Activated CD8-positive, alpha-beta T cell treated with anti-CD3 and anti-CD28 coated beads, Interleukin-2, amount 10 ng/mL, durations not matched to agents 7 days and 5 days (primary cell): ENCODE results near the gene SNAP91. TPM values are rescaled to one million over a fixed set of nuclear protein-coding genes. Genes with fewer than 3 reads are reported as not detected.

Experiments used
- ATAC-seq: fragments of 150-1000 bp; cut with Tn5 transposase; one replicate; pipeline ENCODE4 v1.10.0; 2021; ENCODE audit warnings: moderate library complexity
- CTCF ChIA-PET: fragments of 350-600 bp; sonication (Branson Sonifier 250); formaldehyde crosslinking; loops from one replicate; lab custom pipeline; 2021; ENCODE audit warnings: antibody characterized with exemption; lab: Charles Lee
- POLR2A ChIA-PET: fragments of 350-600 bp; sonication (Branson Sonifier 250); formaldehyde crosslinking; loops from one replicate; lab custom pipeline; 2021; ENCODE audit warnings: antibody characterized with exemption; lab: Charles Lee
- DNase-seq: peaks from one replicate; pipeline ENCODE4 v3.0.0-alpha.2; 2020
- H3K27ac Mint-ChIP-seq: one replicate; pipeline ENCODE4 v1.8.0; 2021; ENCODE audit warnings: mild to moderate bottlenecking, mixed read lengths
- H3K27me3 Mint-ChIP-seq: one replicate; pipeline ENCODE4 v1.8.0; 2021; ENCODE audit warnings: low read depth, mixed read lengths
- H3K36me3 Mint-ChIP-seq: one replicate; pipeline ENCODE4 v1.8.0; 2021; ENCODE audit warnings: low read depth, mixed read lengths
- H3K4me1 Mint-ChIP-seq: one replicate; pipeline ENCODE4 v1.8.0; 2021; ENCODE audit warnings: low read depth, mixed read lengths
- H3K4me3 Mint-ChIP-seq: one replicate; pipeline ENCODE4 v1.8.0; 2021; ENCODE audit warnings: mild to moderate bottlenecking, mixed read lengths
- H3K9me3 Mint-ChIP-seq: one replicate; pipeline ENCODE4 v1.8.0; 2022; ENCODE audit warnings: mixed read lengths; ENCODE audit not compliant: insufficient read depth
- total RNA-seq, 2 experiments: library from RNA; stranded (reverse); gene quantifications; one replicate each; pipeline ENCODE4 v1.2.3, GENCODE V29; 2021

SNAP91 gene
- total RNA-seq, 2 experiments from 2014 or later, result not detected

GRCh38 chr6:83536034-83536646 is 172.8 kb downstream of the SNAP91 start:
- H3K9me3 Mint-ChIP-seq, result no peaks in the 10 kb centered on the region
- H3K4me3 Mint-ChIP-seq, result no peak overlapping the region
- DNase-seq, result peak; percentile 63

GRCh38 chr6:83518816-83519480 is 190.0 kb downstream of the SNAP91 start:
- Mint-ChIP-seq H3K4me3 (no peak overlapping the region), H3K9me3 (no peaks in the 10 kb centered on the region), H3K27ac (no peak overlapping the region), H3K4me1 (no peaks in the 10 kb centered on the region), H3K27me3 (no peaks in the 10 kb centered on the region), H3K36me3 (no peaks in the 10 kb centered on the region)
- POLR2A ChIA-PET, result no interaction called here
- ATAC-seq, result no peak
- CTCF ChIA-PET, result no interaction called here
- no peak for DNase-seq

More at GRCh38 chr6:83536034-83536646, 172.8 kb downstream of the SNAP91 start:
- POLR2A ChIA-PET, result no interaction called here
- CTCF ChIA-PET, result interaction anchor here (0.6 to 1.3 kb wide), 18 partner anchors 9 to 471 kb away, joined by 3 to 14 read pairs (median 4); partner anchors contain the start of genes DOP1A and PRSS35
- H3K36me3 Mint-ChIP-seq, result no peaks in the 10 kb centered on the region
- no peak overlapping the region for H3K27ac Mint-ChIP-seq
- H3K27me3 Mint-ChIP-seq, result no peaks in the 10 kb centered on the region
- no peaks in the 10 kb centered on the region for H3K4me1 Mint-ChIP-seq
- no peak for ATAC-seq

- Mint-ChIP-seq H3K27ac (no peak overlapping the region), H3K36me3 (no peaks in the 10 kb centered on the region), H3K27me3 (peaks cover 11% of the 10 kb centered on the region), H3K4me1 (no peaks in the 10 kb centered on the region), H3K9me3 (no peaks in the 10 kb centered on the region), H3K4me3 (no peak overlapping the region)
- ChIA-PET CTCF (no interaction called here), POLR2A (no interaction called here)
- ATAC-seq (no peak), DNase-seq (no peak)
Observed at GRCh38 chr6:83517500-83517899, 191.4 kb downstream of the SNAP91 start.

GRCh38 chr6:83514866-83515466 is 193.9 kb downstream of the SNAP91 start:
- CTCF ChIA-PET, result interaction anchor here (0.8 to 6.0 kb wide), 10 partner anchors 10 to 449 kb away, joined by 3 to 60 read pairs (median 5); partner anchors contain the start of genes DOP1A and UBE3D
- POLR2A ChIA-PET, result no interaction called here
- Mint-ChIP-seq H3K27ac (no peak overlapping the region), H3K4me1 (peaks cover 6% of the 10 kb centered on the region), H3K4me3 (no peak overlapping the region), H3K9me3 (no peaks in the 10 kb centered on the region), H3K36me3 (no peaks in the 10 kb centered on the region), H3K27me3 (peaks cover 27% of the 10 kb centered on the region)
- ATAC-seq, result no peak
- DNase-seq, result peak; percentile 46

- ATAC-seq (no peak), DNase-seq (no peak)
- ChIA-PET POLR2A (no interaction called here), CTCF (interaction anchor here (0.8 to 6.0 kb wide), 12 partner anchors 10 to 448 kb away, joined by 3 to 60 read pairs (median 4); partner anchors contain the start of genes DOP1A and UBE3D)
- Mint-ChIP-seq H3K36me3 (no peaks in the 10 kb centered on the region), H3K9me3 (no peaks in the 10 kb centered on the region), H3K4me1 (peaks cover 6% of the 10 kb centered on the region), H3K27me3 (peaks cover 27% of the 10 kb centered on the region), H3K4me3 (no peak overlapping the region), H3K27ac (no peak overlapping the region)
Observed at GRCh38 chr6:83514466-83514865, 194.4 kb downstream of the SNAP91 start.

- ATAC-seq (peak; percentile 44), DNase-seq (peak; percentile 20)
- ChIA-PET POLR2A (no interaction called here), CTCF (interaction anchor here (1.2 to 6.0 kb wide), 6 partner anchors 7 to 446 kb away, joined by 3 to 60 read pairs (median 24); partner anchors contain the start of genes DOP1A and UBE3D)
- peaks cover 27% of the 10 kb centered on the region for H3K27me3 Mint-ChIP-seq
- H3K4me1 Mint-ChIP-seq, result peaks cover 6% of the 10 kb centered on the region
- H3K4me3 Mint-ChIP-seq, result peak within 1 kb of the TSS; percentile 6
- no peaks in the 10 kb centered on the region for H3K9me3 Mint-ChIP-seq
- H3K36me3 Mint-ChIP-seq, result no peaks in the 10 kb centered on the region
- no peak within 1 kb of the TSS for H3K27ac Mint-ChIP-seq
Observed at GRCh38 chr6:83511901-83512681, 196.8 kb downstream of the SNAP91 start, which contains the start of gene PRSS35. TSS of gene PRSS35 (plus strand) at chr6:83512534. CDS start at chr6:83523442, 10,908 bp downstream.

GRCh38 chr6:83511266-83511665 is 197.6 kb downstream of the SNAP91 start:
- Mint-ChIP-seq H3K4me3 (no peak overlapping the region), H3K27me3 (peaks cover 27% of the 10 kb centered on the region), H3K36me3 (no peaks in the 10 kb centered on the region), H3K27ac (no peak overlapping the region), H3K9me3 (no peaks in the 10 kb centered on the region), H3K4me1 (peaks cover 6% of the 10 kb centered on the region)
- DNase-seq, result no peak
- ATAC-seq, result no peak
- ChIA-PET CTCF (interaction anchor here (4.5 to 6.0 kb wide), 3 partner anchors 289 to 445 kb away, joined by 25 to 60 read pairs (median 58); partner anchors contain the start of genes DOP1A and UBE3D), POLR2A (no interaction called here)

GRCh38 chr6:83510791-83511190 is 198.1 kb downstream of the SNAP91 start:
- H3K27ac Mint-ChIP-seq, result no peak overlapping the region
- H3K36me3 Mint-ChIP-seq, result no peaks in the 10 kb centered on the region
- no peak for DNase-seq
- no peak for ATAC-seq
- ChIA-PET POLR2A (no interaction called here), CTCF (interaction anchor here (4.5 to 6.0 kb wide), 3 partner anchors 289 to 444 kb away, joined by 25 to 60 read pairs (median 58); partner anchors contain the start of genes DOP1A and UBE3D)
- H3K9me3 Mint-ChIP-seq, result no peaks in the 10 kb centered on the region
- peaks cover 27% of the 10 kb centered on the region for H3K27me3 Mint-ChIP-seq
- H3K4me1 Mint-ChIP-seq, result peaks cover 6% of the 10 kb centered on the region
- no peak overlapping the region for H3K4me3 Mint-ChIP-seq

GRCh38 chr6:83509441-83509840 is 199.5 kb downstream of the SNAP91 start:
- ChIA-PET CTCF (interaction anchor here (6.0 kb wide), 1 partner anchor 287 kb away, joined by 60 read pairs; no protein-coding TSS in a partner anchor), POLR2A (no interaction called here)
- Mint-ChIP-seq H3K27me3 (peaks cover 27% of the 10 kb centered on the region), H3K9me3 (no peaks in the 10 kb centered on the region), H3K27ac (no peak overlapping the region), H3K36me3 (no peaks in the 10 kb centered on the region), H3K4me3 (no peak overlapping the region), H3K4me1 (peaks cover 6% of the 10 kb centered on the region)
- no peak for ATAC-seq
- DNase-seq, result no peak

- Mint-ChIP-seq H3K4me3 (no peak overlapping the region), H3K4me1 (no peaks in the 10 kb centered on the region), H3K36me3 (no peaks in the 10 kb centered on the region), H3K27ac (no peak overlapping the region), H3K9me3 (no peaks in the 10 kb centered on the region), H3K27me3 (no peaks in the 10 kb centered on the region)
- ChIA-PET CTCF (interaction anchor here (1.4 to 3.3 kb wide), 2 partner anchors 9 to 283 kb away, joined by 4 to 23 read pairs; partner anchors contain the start of gene PRSS35), POLR2A (no interaction called here)
- ATAC-seq (no peak), DNase-seq (no peak)
Observed at GRCh38 chr6:83505356-83505755, 203.5 kb downstream of the SNAP91 start.
